H1 (cell line): ENCODE data around the gene CCDC171. TPM values are rescaled to one million over a fixed set of nuclear protein-coding genes. Genes with fewer than 3 reads are reported as not detected.

ENCODE experiments used
- CHD1 ChIP-seq: IDR thresholded peaks from 2 replicates; pipeline ENCODE4 v1.6.1; 2012; ENCODE audit warnings: low read depth, low read length, improper control_type of control experiment
- KDM4A ChIP-seq: IDR thresholded peaks from one replicate; pipeline ENCODE4 v1.7.1; 2012; ENCODE audit warnings: low read depth, mild to moderate bottlenecking, moderate library complexity, low read length, inconsistent platforms; ENCODE audit not compliant: severe bottlenecking
- NANOG ChIP-seq: IDR thresholded peaks from 2 replicates; pipeline ENCODE4 v1.6.1; 2011; ENCODE audit warnings: low read length, low read depth, mild to moderate bottlenecking, inconsistent platforms; ENCODE audit not compliant: insufficient read depth, poor library complexity, severe bottlenecking
- PHF8 ChIP-seq: fragments of 200-600 bp; sonication (generic); conservative IDR thresholded peaks from 2 replicates; pipeline ENCODE4 v1.7.1; 2012; ENCODE audit warnings: low read depth, mild to moderate bottlenecking, inconsistent platforms, low read length, moderate library complexity
- TEAD4 ChIP-seq: IDR thresholded peaks from 2 replicates; pipeline ENCODE4 v1.6.1; 2012; ENCODE audit warnings: low read depth, low read length, inconsistent platforms, mixed read lengths
- YY1 ChIP-seq: IDR thresholded peaks from 2 replicates; pipeline ENCODE4 v1.6.1; 2011; ENCODE audit warnings: low read depth, mild to moderate bottlenecking, low read length
- polyA plus RNA-seq, 7 experiments: library from polyadenylated mRNA; depleted of rRNA in 3 of 7; stranded (reverse) in 5 of 7; unstranded in 2 of 7; fragments of >200 nt in 5 of 7; fragments of 200-250 nt in 2 of 7; gene quantifications; 1 replicate in 5 of 7; 2 replicates in 1 of 7; 4 replicates in 1 of 7; pipeline versions ENCODE4 v1.2.1 to v1.2.3, GENCODE V29; 2011 to 2013; ENCODE audit warnings: missing spikeins in 2 of 7, mixed read lengths in 2 of 7
- total RNA-seq: library from RNA; stranded (reverse); fragmentation: NEBNext Ultra II Directional; extraction: Animal tissue kit (Norgen Biotek cat#: 25700); gene quantifications from 2 replicates; pipeline ENCODE4 v1.2.1, GENCODE V29; 2021

CCDC171 gene
- total and polyA plus RNA-seq, 2 of the 8 experiments (the other 6 are each of a cell fraction or from before 2014, with no cell fraction given) = 0.83 to 2.3 TPM

DNA sequence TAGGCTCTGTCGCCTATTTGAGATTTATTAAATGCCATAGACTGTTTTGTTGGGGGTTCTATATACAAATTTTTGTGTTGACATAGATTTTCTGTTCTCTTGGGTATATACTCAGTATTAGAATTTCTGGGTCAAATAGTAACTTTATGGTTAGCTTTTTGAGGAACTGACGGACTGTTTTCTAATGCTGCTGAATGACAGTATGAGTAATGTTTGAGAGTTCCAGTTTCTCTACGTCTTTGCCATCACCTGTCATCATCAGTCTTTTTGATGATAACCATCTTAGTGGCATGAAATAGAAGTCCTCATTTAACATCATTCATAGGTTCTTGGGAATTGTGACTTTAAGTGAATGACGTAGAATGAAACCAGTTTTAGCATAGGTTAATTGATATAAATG lies 60.1 kb downstream of the CCDC171 start (continued):
- TF ChIP-seq NANOG (no peak), PHF8 (no peak), CHD1 (no peak), YY1 (no peak), KDM4A (no peak), TEAD4 (no peak)
